Gastrocnemius medialis (tissue), 4 donors: ENCODE measurements around the gene GAS7. TPM values are rescaled to one million over a fixed set of nuclear protein-coding genes. Genes with fewer than 3 reads are reported as not detected.

Source experiments
- ATAC-seq, 2 donors: fragments of 150-250 bp; one replicate each; pipeline ENCODE4 v1.9.1; 2016
- DNase-seq, 2 donors: peaks; one replicate each; pipeline ENCODE4 v3.0.0-alpha.2; 2019
- H3K27ac ChIP-seq, 4 donors: fragments of 200-600 bp; sonication (generic); 1 replicate in 1 of 4; 2 replicates in 3 of 4; pipeline ENCODE4 v1.5.1; 2016 to 2018; ENCODE audit warnings: mild to moderate bottlenecking in 2 of 4, moderate library complexity in 1 of 4
- H3K27me3 ChIP-seq, 3 donors: fragments of 200-600 bp; sonication (generic) in 2 of 3; 1 replicate in 1 of 3; 2 replicates in 2 of 3; pipeline versions ENCODE4 v1.5.1 to v1.6.0; 2016 to 2019; ENCODE audit warnings: mild to moderate bottlenecking in 1 of 3, moderate library complexity in 1 of 3
- H3K36me3 ChIP-seq, 2 donors: fragments of 200-600 bp; sonication (generic) in 1 of 2; one replicate each; pipeline ENCODE4 v1.5.1; 2017 to 2018
- H3K4me1 ChIP-seq, 2 donors: fragments of 200-600 bp; sonication (generic) in 1 of 2; one replicate each; pipeline ENCODE4 v1.5.1; 2016 to 2017; ENCODE audit warnings: mild to moderate bottlenecking in 2 of 2
- H3K4me3 ChIP-seq, 4 donors: fragments of 200-600 bp; sonication (generic) in 3 of 4; 1 replicate in 1 of 4; 2 replicates in 3 of 4; pipeline ENCODE4 v1.5.1; 2016 to 2019; ENCODE audit warnings: mild to moderate bottlenecking in 2 of 4
- H3K9me3 ChIP-seq, 3 donors: fragments of 200-600 bp; sonication (generic) in 2 of 3; 1 replicate in 1 of 3; 2 replicates in 2 of 3; pipeline ENCODE4 v1.5.1; 2016 to 2019
- POLR2A ChIP-seq, 2 donors: fragments of 450-650 bp; IDR thresholded peaks; one replicate each; pipeline ENCODE4 v1.6.1; 2017; ENCODE audit warnings: antibody characterized with exemption in 2 of 2, mild to moderate bottlenecking in 2 of 2, moderate library complexity in 2 of 2
- in situ Hi-C, 4 donors: fragments of 200-750 bp; cut with MboI; loops; one replicate each; pipeline versions ENCODE4 v1.15.0 to v1.8.0; 2017; ENCODE audit warnings: low sequenced_read_pairs in 4 of 4
- intact Hi-C: fragments of 100-400 bp; cut with DNase I; formaldehyde crosslinking; loops from one replicate; pipeline ENCODE4 v1.15.1; 2023; ENCODE audit warnings: low total_unique reads
- total RNA-seq, 4 donors: library from RNA; depleted of rRNA; stranded (reverse); fragments of >200 nt; gene quantifications; one replicate each; pipeline versions ENCODE4 v1.1.0 to v1.2.3, GENCODE V29; 2016
- TF ChIP-seq, protein P1 (sequence below), 5 experiments: fragments of 450-650 bp in 3 of 5; fragments of 200-600 bp in 2 of 5; sonication (generic) in 2 of 5; IDR thresholded peaks in 4 of 5; conservative IDR thresholded peaks in 1 of 5; 1 replicate in 4 of 5; 2 replicates in 1 of 5; pipeline ENCODE4 v1.5.1; 2016 to 2019; ENCODE audit warnings: antibody characterized with exemption in 5 of 5, mild to moderate bottlenecking in 3 of 5, moderate library complexity in 3 of 5

GAS7 gene
- total RNA-seq, 4 donors from 2014 or later, result 5.8 to 7.1 (median 6.1) TPM

DNA sequence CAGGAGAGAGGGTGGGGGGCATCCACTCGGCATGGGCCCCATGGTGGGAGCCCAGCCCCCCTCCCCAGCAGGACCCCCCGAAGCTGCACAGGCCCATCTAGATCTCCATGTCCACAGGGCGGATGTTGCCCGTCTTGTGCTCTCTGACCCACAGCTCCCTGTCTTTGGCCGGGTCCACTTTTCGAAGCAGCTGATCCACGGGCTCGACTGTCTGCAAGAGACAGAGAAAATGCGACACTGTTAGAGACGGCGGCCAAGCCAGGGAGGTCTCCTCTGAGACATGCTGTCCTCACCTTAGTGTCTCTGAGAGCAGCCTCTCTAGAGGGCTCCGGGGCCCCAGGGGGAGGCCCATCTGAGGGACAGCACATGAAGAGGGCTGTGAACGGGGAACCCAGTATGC, 281.3 kb downstream of the GAS7 start:
- Histone ChIP-seq H3K9me3 (no peaks in the 10 kb centered on the region), H3K27me3 (no peaks in the 10 kb centered on the region), H3K4me1 (no peaks in the 10 kb centered on the region), H3K27ac (no peak overlapping the region), H3K4me3 (no peak overlapping the region), H3K36me3 (no peaks in the 10 kb centered on the region)
- DNase-seq (no peak), ATAC-seq (no peak)
- TF ChIP-seq POLR2A (IDR thresholded peaks at IDR 0.05), result no peak
- TF ChIP-seq, protein P1, sequence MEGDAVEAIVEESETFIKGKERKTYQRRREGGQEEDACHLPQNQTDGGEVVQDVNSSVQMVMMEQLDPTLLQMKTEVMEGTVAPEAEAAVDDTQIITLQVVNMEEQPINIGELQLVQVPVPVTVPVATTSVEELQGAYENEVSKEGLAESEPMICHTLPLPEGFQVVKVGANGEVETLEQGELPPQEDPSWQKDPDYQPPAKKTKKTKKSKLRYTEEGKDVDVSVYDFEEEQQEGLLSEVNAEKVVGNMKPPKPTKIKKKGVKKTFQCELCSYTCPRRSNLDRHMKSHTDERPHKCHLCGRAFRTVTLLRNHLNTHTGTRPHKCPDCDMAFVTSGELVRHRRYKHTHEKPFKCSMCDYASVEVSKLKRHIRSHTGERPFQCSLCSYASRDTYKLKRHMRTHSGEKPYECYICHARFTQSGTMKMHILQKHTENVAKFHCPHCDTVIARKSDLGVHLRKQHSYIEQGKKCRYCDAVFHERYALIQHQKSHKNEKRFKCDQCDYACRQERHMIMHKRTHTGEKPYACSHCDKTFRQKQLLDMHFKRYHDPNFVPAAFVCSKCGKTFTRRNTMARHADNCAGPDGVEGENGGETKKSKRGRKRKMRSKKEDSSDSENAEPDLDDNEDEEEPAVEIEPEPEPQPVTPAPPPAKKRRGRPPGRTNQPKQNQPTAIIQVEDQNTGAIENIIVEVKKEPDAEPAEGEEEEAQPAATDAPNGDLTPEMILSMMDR (IDR thresholded peaks at IDR 0.05 in 4 of 5, conservative IDR thresholded peaks at IDR 0.05 in 1 of 5), result no peak
- intact Hi-C loops (no loop called here), in situ Hi-C loops (loop anchor here in 3 of 4 donors (25.0 kb wide), 3 partner anchors 105 to 695 kb away; partner anchors contain the start of gene GSG1L2 (in 1 of the 3))

DNA sequence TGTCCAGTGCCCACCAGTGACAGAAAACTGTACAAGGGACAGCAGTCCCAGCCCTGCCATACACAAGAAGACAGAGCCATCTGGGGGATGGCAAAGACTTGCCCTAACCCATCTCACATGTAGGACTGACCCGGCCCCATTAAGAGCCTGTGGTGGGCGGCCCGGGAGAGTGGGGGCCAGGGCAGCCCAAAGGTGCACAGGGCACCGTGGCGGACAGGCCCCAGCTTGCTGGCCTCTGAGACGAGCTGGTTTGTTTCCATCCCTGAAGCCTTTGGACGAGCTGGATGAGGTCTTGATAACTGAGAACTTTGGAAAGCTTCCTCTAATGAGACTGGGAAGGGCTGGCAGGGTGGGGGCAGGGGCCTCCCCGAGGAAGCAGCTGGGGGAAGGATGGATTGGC, 282.3 kb downstream of the GAS7 start:
- Histone ChIP-seq H3K4me1 (no peaks in the 10 kb centered on the region), H3K9me3 (no peaks in the 10 kb centered on the region), H3K36me3 (no peaks in the 10 kb centered on the region), H3K27me3 (no peaks in the 10 kb centered on the region), H3K4me3 (no peak overlapping the region), H3K27ac (no peak overlapping the region)
- in situ Hi-C loops (loop anchor here in 3 of 4 donors (25.0 kb wide), 3 partner anchors 104 to 696 kb away; partner anchors contain the start of gene GSG1L2 (in 1 of the 3)), intact Hi-C loops (no loop called here)
- no peak for DNase-seq
- TF ChIP-seq, protein P1 (IDR thresholded peaks at IDR 0.05 in 4 of 5, conservative IDR thresholded peaks at IDR 0.05 in 1 of 5), result no peak
- no peak for TF ChIP-seq POLR2A (IDR thresholded peaks at IDR 0.05)
- ATAC-seq, result no peak

DNA sequence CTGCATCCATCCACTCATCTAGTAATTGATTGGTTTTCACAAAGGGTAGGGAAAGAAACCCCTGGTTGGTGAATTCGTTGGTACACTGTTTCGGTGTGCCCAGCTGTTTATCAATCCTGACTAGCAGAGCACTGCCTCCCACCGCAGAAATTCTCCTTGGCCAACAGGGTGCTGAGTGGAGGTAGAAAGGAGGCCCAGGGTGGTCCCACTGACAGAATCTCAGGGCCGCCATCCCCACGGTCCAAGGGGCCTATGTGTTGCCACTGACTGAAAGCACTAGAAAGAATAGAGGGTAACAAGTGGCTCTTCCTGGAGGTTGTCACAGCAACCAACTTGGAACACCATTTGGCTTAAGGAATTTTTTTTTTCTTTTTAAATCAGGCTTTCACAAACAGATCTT, 284.9 kb downstream of the GAS7 start:
- in situ Hi-C loops (loop anchor here in 3 of 4 donors (25.0 kb wide), 3 partner anchors 101 to 699 kb away; partner anchors contain the start of gene GSG1L2 (in 1 of the 3)), intact Hi-C loops (no loop called here)
- no peaks in the 10 kb centered on the region for H3K4me1 ChIP-seq
- no peaks in the 10 kb centered on the region for H3K36me3 ChIP-seq
- DNase-seq (no peak), ATAC-seq (no peak)
- peaks cover 0 to 3% (median 0%) of the 10 kb centered on the region in 3 donors for H3K27me3 ChIP-seq
- H3K27ac ChIP-seq, result no peak overlapping the region
- H3K9me3 ChIP-seq, result no peaks in the 10 kb centered on the region
- TF ChIP-seq, protein P1 (IDR thresholded peaks at IDR 0.05 in 4 of 5, conservative IDR thresholded peaks at IDR 0.05 in 1 of 5), result no peak
- H3K4me3 ChIP-seq, result no peak overlapping the region

DNA sequence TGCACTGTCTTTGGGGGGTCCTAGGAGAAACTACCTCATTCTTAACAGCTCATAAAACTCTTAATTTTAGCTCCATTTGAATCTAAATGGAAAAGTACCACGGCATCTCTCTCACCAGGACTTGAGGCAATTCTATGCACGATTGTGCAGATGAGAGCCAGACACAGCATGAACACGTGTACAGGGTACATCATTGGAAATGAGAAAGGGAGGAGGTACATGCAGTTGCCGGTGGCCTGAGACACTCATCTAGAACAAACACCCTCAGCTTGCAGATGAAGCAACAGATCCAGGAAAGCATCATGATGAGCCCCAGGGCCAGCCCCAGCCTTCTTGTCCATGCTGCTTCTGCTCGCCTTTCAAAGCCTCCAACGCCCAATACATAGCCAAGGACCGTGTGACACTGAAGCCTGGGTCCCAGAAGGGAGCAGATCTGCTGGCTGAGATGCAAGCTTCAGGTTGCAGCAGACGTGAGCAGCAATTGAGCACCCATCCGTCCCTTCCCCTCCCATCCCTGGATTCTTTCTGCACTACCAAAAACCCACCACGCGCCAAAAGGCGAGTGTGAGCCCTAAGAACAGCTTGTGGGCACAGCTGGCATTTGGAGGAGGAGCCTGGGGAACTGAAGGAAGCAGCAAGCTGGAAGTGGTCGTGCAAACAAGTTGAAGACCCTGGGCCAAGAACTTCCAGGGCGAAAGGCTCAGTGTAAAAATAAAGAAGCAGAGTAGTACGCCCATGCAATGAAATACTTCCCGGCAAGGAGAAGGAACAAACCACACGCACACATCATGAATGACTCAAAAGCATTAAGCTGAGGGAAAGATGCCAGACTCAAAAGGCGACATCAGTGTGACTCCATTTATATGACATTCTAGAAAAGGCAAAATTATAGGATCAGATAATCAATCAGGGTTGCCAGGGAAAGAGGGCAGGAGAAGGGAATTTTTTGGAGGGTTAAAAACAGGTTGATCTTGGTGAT, 286.0 kb downstream of the GAS7 start:
- ATAC-seq (no peak), DNase-seq (no peak)
- Histone ChIP-seq H3K4me1 (no peaks in the 10 kb centered on the region), H3K9me3 (no peaks in the 10 kb centered on the region), H3K36me3 (no peaks in the 10 kb centered on the region), H3K4me3 (no peak overlapping the region), H3K27ac (no peak overlapping the region), H3K27me3 (peaks cover 0 to 7% (median 0%) of the 10 kb centered on the region in 3 donors)
- intact Hi-C loops, result no loop called here
- in situ Hi-C loops, result loop anchor here in 3 of 4 donors (25.0 kb wide), 3 partner anchors 100 to 700 kb away; partner anchors contain the start of gene GSG1L2 (in 1 of the 3)
- no peak for TF ChIP-seq POLR2A (IDR thresholded peaks at IDR 0.05)
- TF ChIP-seq, protein P1 (IDR thresholded peaks at IDR 0.05 in 4 of 5, conservative IDR thresholded peaks at IDR 0.05 in 1 of 5), result no peak
